Left ventricle myocardium inferior (tissue), 1 donor: ENCODE measurements around the gene MCAT. TPM values are rescaled to one million over a fixed set of nuclear protein-coding genes. Genes with fewer than 3 reads are reported as not detected.

ENCODE experiments used
- DNase-seq: peaks from one replicate; pipeline ENCODE4 v3.0.0-alpha.2; 2020
- H3K27ac ChIP-seq: fragments of 200-600 bp; replicated peaks from 2 replicates; pipeline ENCODE4 v1.8.0; 2021
- H3K27me3 ChIP-seq: fragments of 200-600 bp; 2 replicates; pipeline ENCODE4 v1.8.0; 2021; ENCODE audit warnings: low read depth
- H3K36me3 ChIP-seq: fragments of 200-600 bp; 2 replicates; pipeline ENCODE4 v1.8.0; 2021
- H3K4me1 ChIP-seq: fragments of 200-600 bp; 2 replicates; pipeline ENCODE4 v1.8.0; 2021
- H3K4me3 ChIP-seq: fragments of 200-600 bp; 2 replicates; pipeline ENCODE4 v1.8.0; 2021; ENCODE audit warnings: mild to moderate bottlenecking, moderate library complexity
- H3K9me3 ChIP-seq: fragments of 200-600 bp; replicated peaks from 2 replicates; pipeline ENCODE4 v1.8.0; 2021
- CTCF ChIP-seq: fragments of 200-600 bp; IDR thresholded peaks from 2 replicates; pipeline ENCODE4 v1.8.0; 2021; ENCODE audit warnings: antibody characterized with exemption, mild to moderate bottlenecking, borderline replicate concordance
- intact Hi-C: fragments of 100-400 bp; cut with micrococcal nuclease; formaldehyde crosslinking; loops from one replicate; pipeline ENCODE4 v1.11.0; 2022
- total RNA-seq: library from RNA; stranded (reverse); fragmentation: NEBNext Ultra II Directional; extraction: Animal tissue kit (Norgen Biotek cat#: 25700); gene quantifications from one replicate; pipeline ENCODE4 v1.2.1, GENCODE V29; 2021
- donor health status: DM: no; HTN: yes; CAD: no; lungs with severe emphysema.

The MCAT gene
- total RNA-seq, 1 donor from 2014 or later: 16.4 TPM

- Histone ChIP-seq H3K4me3 (no peak overlapping the region), H3K9me3 (no peaks in the 10 kb centered on the region), H3K4me1 (peaks cover 28% of the 10 kb centered on the region), H3K27ac (no peak overlapping the region), H3K36me3 (peaks cover 16% of the 10 kb centered on the region), H3K27me3 (no peaks in the 10 kb centered on the region)
- intact Hi-C loops: no loop called here
- DNase-seq: no peak
- TF ChIP-seq CTCF: no peak
Measured at GRCh38 chr22:43144949-43145348, 1.8 kb upstream of the MCAT start.

DNA sequence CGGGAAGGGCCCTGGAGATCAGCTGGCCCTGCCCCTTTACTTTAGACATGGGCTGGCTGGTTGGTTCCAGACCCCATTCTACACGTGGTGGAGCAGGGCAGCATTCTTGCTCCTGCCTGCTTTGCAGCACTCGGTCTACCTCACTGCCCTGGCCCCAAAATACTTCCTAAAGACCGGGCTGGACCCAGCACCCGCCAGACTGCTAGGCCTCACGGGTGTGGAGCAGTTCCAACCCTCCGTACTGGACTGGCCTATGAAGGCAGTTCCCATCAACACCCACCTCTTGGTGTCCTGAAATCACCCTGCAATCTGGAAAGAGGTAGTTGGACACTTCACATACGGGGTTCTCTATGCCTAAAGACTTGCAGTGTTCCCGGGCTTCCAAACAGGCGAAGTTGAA is 6.4 kb downstream of the MCAT start:
- Histone ChIP-seq H3K9me3 (no peaks in the 10 kb centered on the region), H3K4me3 (no peak overlapping the region), H3K36me3 (peaks cover 79% of the 10 kb centered on the region), H3K27me3 (no peaks in the 10 kb centered on the region), H3K27ac (peak overlapping the region; percentile 56), H3K4me1 (peaks cover 34% of the 10 kb centered on the region)
- DNase-seq: no peak
- intact Hi-C loops: no loop called here
- TF ChIP-seq CTCF: no peak

DNA sequence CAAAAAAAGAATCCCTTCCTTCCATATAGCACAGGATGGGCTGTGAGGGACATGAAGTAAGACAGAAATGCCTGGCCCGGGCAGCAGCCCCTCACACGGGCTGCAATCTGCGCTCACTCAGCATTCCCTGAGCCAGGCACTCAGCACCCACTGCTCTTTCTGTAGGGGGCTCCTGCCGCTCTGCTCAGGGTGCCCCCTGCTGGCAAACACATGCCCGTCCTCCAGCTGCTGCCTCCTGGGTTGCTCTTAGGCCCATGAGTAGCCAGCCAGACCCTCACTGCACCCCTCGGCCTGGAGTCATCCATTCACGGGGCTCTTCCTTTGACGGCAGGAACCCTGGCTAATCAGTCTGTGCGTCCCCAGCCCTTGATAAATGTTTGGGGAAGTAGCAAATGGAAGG is 6.9 kb downstream of the MCAT start:
- Histone ChIP-seq H3K27ac (peak overlapping the region; percentile 56), H3K36me3 (peaks cover 76% of the 10 kb centered on the region), H3K9me3 (no peaks in the 10 kb centered on the region), H3K4me1 (peaks cover 34% of the 10 kb centered on the region), H3K4me3 (no peak overlapping the region), H3K27me3 (no peaks in the 10 kb centered on the region)
- TF ChIP-seq CTCF: peak; percentile 72
- peak; percentile 41 for DNase-seq
- intact Hi-C loops: no loop called here

GRCh38 chr22:43135565-43135964 is 7.6 kb downstream of the MCAT start:
- no peak overlapping the region for H3K27ac ChIP-seq
- no peak for TF ChIP-seq CTCF
- intact Hi-C loops: no loop called here
- H3K4me3 ChIP-seq: no peak overlapping the region
- H3K27me3 ChIP-seq: no peaks in the 10 kb centered on the region
- H3K4me1 ChIP-seq: peaks cover 31% of the 10 kb centered on the region
- H3K36me3 ChIP-seq: peaks cover 71% of the 10 kb centered on the region
- H3K9me3 ChIP-seq: no peaks in the 10 kb centered on the region
- DNase-seq: no peak

DNA sequence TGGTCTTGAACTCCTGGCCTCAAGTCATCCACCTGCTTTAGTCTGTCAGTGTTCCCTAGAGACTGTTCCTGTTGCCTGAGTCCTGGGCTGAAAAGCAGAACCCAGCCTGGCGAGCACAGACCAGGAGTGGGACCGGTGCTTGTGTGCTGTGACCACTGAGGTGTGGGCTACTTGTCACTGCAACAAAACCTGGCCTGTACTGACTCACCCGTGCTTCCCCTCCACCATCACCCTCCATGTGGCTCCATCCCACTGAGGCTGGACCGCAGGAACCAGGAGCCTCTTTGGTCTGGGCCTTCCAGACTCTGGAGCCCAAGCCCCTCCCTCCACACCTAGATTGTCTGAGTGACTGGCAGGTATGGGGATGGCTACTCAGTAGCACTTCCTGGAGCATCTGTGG is 8.6 kb downstream of the MCAT start:
- TF ChIP-seq CTCF: no peak
- no peak for DNase-seq
- intact Hi-C loops: no loop called here

GRCh38 chr22:43133401-43133800 is 9.8 kb downstream of the MCAT start:
- no peak for TF ChIP-seq CTCF
- H3K27me3 ChIP-seq: no peaks in the 10 kb centered on the region
- no peak overlapping the region for H3K27ac ChIP-seq
- H3K4me1 ChIP-seq: peaks cover 31% of the 10 kb centered on the region
- peaks cover 53% of the 10 kb centered on the region for H3K36me3 ChIP-seq
- no peak overlapping the region for H3K4me3 ChIP-seq
- no peaks in the 10 kb centered on the region for H3K9me3 ChIP-seq
- intact Hi-C loops: no loop called here
- no peak for DNase-seq

More for the DNA sequence above, 8.6 kb downstream of the MCAT start:
- H3K27me3 ChIP-seq: no peaks in the 10 kb centered on the region
- H3K9me3 ChIP-seq: no peaks in the 10 kb centered on the region
- peaks cover 31% of the 10 kb centered on the region for H3K4me1 ChIP-seq
- no peak overlapping the region for H3K4me3 ChIP-seq
- H3K36me3 ChIP-seq: peaks cover 62% of the 10 kb centered on the region
- H3K27ac ChIP-seq: no peak overlapping the region
